ENCODE results near the gene GET4. TPM values are rescaled to one million over a fixed set of nuclear protein-coding genes. Genes with fewer than 3 reads are reported as not detected.

The GET4 gene
- polyA plus RNA-seq, 3 donors, result 20.1 to 36.8 (median 25.5) TPM

DNA sequence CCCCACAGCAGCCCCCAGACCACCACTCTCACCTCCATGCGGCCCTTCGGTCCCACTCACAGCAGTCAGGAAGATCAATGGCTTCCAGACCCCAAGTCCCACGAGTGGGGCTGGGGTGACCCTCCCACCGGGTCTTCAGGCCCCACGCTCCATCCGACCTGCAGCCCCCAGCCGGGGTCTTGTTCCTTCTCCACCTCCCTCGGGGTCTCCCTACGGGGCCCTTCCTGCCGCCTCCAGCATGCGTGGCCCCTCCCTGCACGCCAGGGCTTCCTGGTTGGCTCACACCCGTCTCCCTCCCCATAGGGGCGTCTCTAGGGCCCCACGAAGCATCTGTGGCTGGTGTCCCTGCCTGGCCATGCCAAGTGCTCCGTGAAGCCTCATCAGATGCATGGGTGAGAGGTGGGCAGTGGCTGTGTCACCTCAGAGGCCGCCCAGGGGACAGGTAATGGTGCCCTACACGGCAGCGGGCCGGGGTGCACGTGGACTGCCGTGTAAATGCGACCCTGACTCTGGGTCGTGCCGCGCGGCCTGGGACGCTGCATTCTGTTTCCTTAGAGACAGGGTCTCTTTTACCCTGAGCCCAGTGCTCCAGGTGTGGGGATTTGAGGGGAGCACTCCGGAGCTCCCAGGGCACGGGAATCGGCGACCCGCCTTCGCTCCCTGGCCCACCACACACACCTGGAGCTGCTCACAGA is 58.3 kb downstream of the GET4 start:
- no peak for DNase-seq
- Mint-ChIP-seq H3K4me3 (no peak overlapping the region), H3K36me3 (peaks cover 42 to 57% of the 10 kb centered on the region in 2 donors), H3K4me1 (peaks cover 36% of the 10 kb centered on the region), H3K9me3 (peaks cover 0 to under 1% (median 0%) of the 10 kb centered on the region in 7 donors), H3K27me3 (ENCODE audit: low read depth in 3 of 3) (peaks cover 0 to 3% (median 1%) of the 10 kb centered on the region in 3 donors), H3K27ac (peak overlapping the region in 2 of 7 donors; percentile 25 to 31)
- no peak overlapping the region for H3K4me3 ChIP-seq (replicated peaks in 1 of 3; ENCODE audit: low read depth in 2 of 3, low read length in 3 of 3)
- H3K9ac ChIP-seq (ENCODE audit: insufficient read depth, low read length, poor library complexity, severe bottlenecking), result no peak overlapping the region
- intact Hi-C loops (cut with micrococcal nuclease), result no loop called here
- H3K4me2 ChIP-seq (replicated peaks; ENCODE audit: extremely low read depth, low read length, poor library complexity, severe bottlenecking), result no peak overlapping the region
- no peaks in the 10 kb centered on the region for H3K27me3 ChIP-seq (ENCODE audit: control insufficient read depth in 2 of 2, insufficient read depth in 2 of 2, low read length in 2 of 2)
- H3K27ac ChIP-seq (ENCODE audit: low read depth in 1 of 2, low read length in 2 of 2), result no peak overlapping the region
- H4K20me1 ChIP-seq (ENCODE audit: insufficient read depth, low read length), result peaks cover 61% of the 10 kb centered on the region
- H3K36me3 ChIP-seq (replicated peaks in 1 of 2; ENCODE audit: control insufficient read depth in 1 of 2, insufficient read depth in 2 of 2, low read length in 2 of 2), result peaks cover 35 to 49% of the 10 kb centered on the region in 2 donors
- 92% methylated on average over 23 of the region's 34 CpGs for WGBS (ENCODE audit: insufficient coverage)
- TF ChIP-seq, protein P1, sequence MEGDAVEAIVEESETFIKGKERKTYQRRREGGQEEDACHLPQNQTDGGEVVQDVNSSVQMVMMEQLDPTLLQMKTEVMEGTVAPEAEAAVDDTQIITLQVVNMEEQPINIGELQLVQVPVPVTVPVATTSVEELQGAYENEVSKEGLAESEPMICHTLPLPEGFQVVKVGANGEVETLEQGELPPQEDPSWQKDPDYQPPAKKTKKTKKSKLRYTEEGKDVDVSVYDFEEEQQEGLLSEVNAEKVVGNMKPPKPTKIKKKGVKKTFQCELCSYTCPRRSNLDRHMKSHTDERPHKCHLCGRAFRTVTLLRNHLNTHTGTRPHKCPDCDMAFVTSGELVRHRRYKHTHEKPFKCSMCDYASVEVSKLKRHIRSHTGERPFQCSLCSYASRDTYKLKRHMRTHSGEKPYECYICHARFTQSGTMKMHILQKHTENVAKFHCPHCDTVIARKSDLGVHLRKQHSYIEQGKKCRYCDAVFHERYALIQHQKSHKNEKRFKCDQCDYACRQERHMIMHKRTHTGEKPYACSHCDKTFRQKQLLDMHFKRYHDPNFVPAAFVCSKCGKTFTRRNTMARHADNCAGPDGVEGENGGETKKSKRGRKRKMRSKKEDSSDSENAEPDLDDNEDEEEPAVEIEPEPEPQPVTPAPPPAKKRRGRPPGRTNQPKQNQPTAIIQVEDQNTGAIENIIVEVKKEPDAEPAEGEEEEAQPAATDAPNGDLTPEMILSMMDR (IDR thresholded peaks at IDR 0.05), result no peak
- peaks cover 69% of the 10 kb centered on the region for H3K79me2 ChIP-seq (ENCODE audit: insufficient read depth, low read length)
- H3K4me1 ChIP-seq (ENCODE audit: control insufficient read depth in 1 of 2, insufficient read depth in 2 of 2, low read length in 2 of 2), result peaks cover 36 to 39% of the 10 kb centered on the region in 2 donors
- H3K9me3 ChIP-seq (replicated peaks in 1 of 2; ENCODE audit: control insufficient read depth in 1 of 2, insufficient read depth in 1 of 2, low read length in 2 of 2), result no peaks in the 10 kb centered on the region
- no peak overlapping the region for H2AFZ ChIP-seq (ENCODE audit: insufficient read depth, low read depth, low read length, poor library complexity, severe bottlenecking)

DNA sequence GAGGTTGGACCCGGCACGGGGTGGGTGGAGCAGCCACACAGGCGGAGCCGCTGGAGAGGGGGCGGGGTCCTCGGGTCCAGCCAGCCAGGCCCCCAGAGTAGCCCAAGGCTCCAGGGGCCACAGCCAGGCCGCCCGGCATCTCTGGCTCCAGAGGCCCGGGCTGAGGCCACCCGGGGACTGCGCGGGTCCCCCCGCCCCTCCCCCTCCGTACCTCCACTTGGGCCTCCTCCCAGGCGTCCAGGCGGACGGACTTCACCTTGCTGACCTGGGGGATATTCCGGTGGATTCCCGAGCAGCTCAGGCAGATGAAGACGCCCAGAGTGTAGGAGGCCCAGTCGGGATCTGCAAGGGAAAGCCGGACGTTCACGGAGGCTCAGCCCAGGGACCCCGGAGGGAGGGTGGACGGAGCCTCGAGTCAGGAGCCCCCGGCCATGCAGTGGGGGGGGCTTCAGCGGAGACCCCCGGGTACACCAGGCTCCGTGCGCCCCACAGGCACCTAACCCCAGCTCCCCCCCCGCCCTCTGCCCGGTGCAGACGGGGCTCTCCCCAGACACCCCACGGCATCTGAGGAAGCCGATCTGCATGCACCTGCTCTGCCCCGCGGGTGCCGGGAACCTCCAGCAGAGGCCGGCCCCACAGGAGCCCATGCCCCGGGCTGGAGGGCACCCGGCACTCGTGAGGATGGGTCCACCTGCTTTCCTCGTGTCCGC is 59.0 kb downstream of the GET4 start:
- Histone ChIP-seq H3K4me3 (replicated peaks in 1 of 3; ENCODE audit: low read depth in 2 of 3, low read length in 3 of 3) (no peak overlapping the region), H3K9me3 (replicated peaks in 1 of 2; ENCODE audit: control insufficient read depth in 1 of 2, insufficient read depth in 1 of 2, low read length in 2 of 2) (no peaks in the 10 kb centered on the region), H3K4me2 (replicated peaks; ENCODE audit: extremely low read depth, low read length, poor library complexity, severe bottlenecking) (no peak overlapping the region), H2AFZ (ENCODE audit: insufficient read depth, low read depth, low read length, poor library complexity, severe bottlenecking) (no peak overlapping the region), H3K4me1 (ENCODE audit: control insufficient read depth in 1 of 2, insufficient read depth in 2 of 2, low read length in 2 of 2) (peaks cover 36 to 39% of the 10 kb centered on the region in 2 donors), H3K9ac (ENCODE audit: insufficient read depth, low read length, poor library complexity, severe bottlenecking) (no peak overlapping the region), H3K36me3 (replicated peaks in 1 of 2; ENCODE audit: control insufficient read depth in 1 of 2, insufficient read depth in 2 of 2, low read length in 2 of 2) (peaks cover 35 to 49% of the 10 kb centered on the region in 2 donors), H4K20me1 (ENCODE audit: insufficient read depth, low read length) (peaks cover 68% of the 10 kb centered on the region), H3K27ac (ENCODE audit: low read depth in 1 of 2, low read length in 2 of 2) (no peak overlapping the region), H3K27me3 (ENCODE audit: control insufficient read depth in 2 of 2, insufficient read depth in 2 of 2, low read length in 2 of 2) (no peaks in the 10 kb centered on the region), H3K79me2 (ENCODE audit: insufficient read depth, low read length) (peaks cover 69% of the 10 kb centered on the region)
- intact Hi-C loops (cut with micrococcal nuclease), result no loop called here
- WGBS (ENCODE audit: insufficient coverage), result 98% methylated on average over 37 of the region's 46 CpGs
- TF ChIP-seq, protein P1 (IDR thresholded peaks at IDR 0.05), result no peak
- Mint-ChIP-seq H3K27me3 (ENCODE audit: low read depth in 3 of 3) (peaks cover 0 to 1% (median 0%) of the 10 kb centered on the region in 3 donors), H3K4me3 (no peak overlapping the region), H3K36me3 (peaks cover 41 to 57% of the 10 kb centered on the region in 2 donors), H3K27ac (peak overlapping the region in 1 of 7 donors; percentile 80), H3K9me3 (peaks cover 0 to 2% (median 0%) of the 10 kb centered on the region in 7 donors), H3K4me1 (peaks cover 36% of the 10 kb centered on the region)
- DNase-seq, result no peak
